H1 (cell line): ENCODE measurements around the gene KIR2DL4. TPM values are rescaled to one million over a fixed set of nuclear protein-coding genes. Genes with fewer than 3 reads are reported as not detected.
"Not testable (repeated sequence)": the region's sequence is repeated elsewhere in the genome, so short reads cannot be mapped to it uniquely, and the experiment has no call there.

ENCODE experiments used
- CTCF ChIA-PET: fragments of 300-600 bp; sonication (Branson Sonifier 250); formaldehyde crosslinking; loops from one replicate; lab custom pipeline; 2021; ENCODE audit not compliant: partially characterized antibody; lab: Charles Lee
- POLR2A ChIA-PET: fragments of 300-600 bp; sonication (Branson Sonifier 250); formaldehyde crosslinking; loops from one replicate; lab custom pipeline; 2021; ENCODE audit warnings: inconsistent platforms; ENCODE audit not compliant: partially characterized antibody; lab: Charles Lee
- DNase-seq, 2 experiments: peaks; one replicate each; pipeline versions ENCODE4 v3.0.0 to v3.0.0-alpha.2; 2010 to 2022; ENCODE audit warnings: low spot score in 2 of 2, low read depth in 1 of 2, mixed read lengths in 1 of 2
- FAIRE-seq: peaks from 2 replicates; lab custom pipeline; 2011; peaks lifted over from hg19 to GRCh38; lab: Jason Lieb, UNC
- H2AFZ ChIP-seq: 2 replicates; pipeline ENCODE4 v1.8.1; 2012; ENCODE audit warnings: low read length, inconsistent platforms
- H2AK5ac ChIP-seq: 2 replicates; pipeline ENCODE4 v1.6.1; 2013; ENCODE audit warnings: low read depth, low read length
- H2BK120ac ChIP-seq: replicated peaks from 2 replicates; pipeline ENCODE3; 2013; ENCODE audit warnings: low read depth, low read length, inconsistent platforms
- H2BK12ac ChIP-seq: 2 replicates; pipeline ENCODE4 v1.6.1; 2013; ENCODE audit warnings: low read depth, low read length
- H2BK15ac ChIP-seq: 2 replicates; pipeline ENCODE4 v1.6.1; 2013; ENCODE audit warnings: low read length
- H2BK20ac ChIP-seq: 2 replicates; pipeline ENCODE4 v1.6.1; 2013; ENCODE audit warnings: low read length
- H2BK5ac ChIP-seq: 2 replicates; pipeline ENCODE4 v1.6.1; 2013; ENCODE audit warnings: low read depth, low read length
- H3K14ac ChIP-seq: 2 replicates; pipeline ENCODE4 v1.6.1; 2013; ENCODE audit warnings: inconsistent platforms; ENCODE audit not compliant: insufficient read length
- H3K18ac ChIP-seq: 2 replicates; pipeline ENCODE4 v1.6.1; 2013; ENCODE audit warnings: low read length; ENCODE audit errors: extremely low read depth
- H3K23ac ChIP-seq: 2 replicates; pipeline ENCODE4 v1.6.1; 2013; ENCODE audit warnings: inconsistent platforms; ENCODE audit not compliant: insufficient read length
- H3K23me2 ChIP-seq: 2 replicates; pipeline ENCODE4 v1.6.1; 2013; ENCODE audit warnings: low read depth, low read length
- H3K27ac ChIP-seq: 2 replicates; pipeline ENCODE4 v1.6.1; 2011; ENCODE audit warnings: low read depth, low read length, inconsistent platforms
- H3K27me3 ChIP-seq, 4 experiments: replicated peaks in 1 of 4; 1 replicate in 1 of 4; 2 replicates in 3 of 4; pipeline versions ENCODE4 v1.6.1 to v1.8.1; 2011 to 2013; ENCODE audit warnings: low read length in 3 of 4, mild to moderate bottlenecking in 3 of 4, inconsistent platforms in 2 of 4, mixed read lengths in 2 of 4, moderate library complexity in 1 of 4; ENCODE audit not compliant: control insufficient read depth in 3 of 4, insufficient read depth in 3 of 4; ENCODE audit errors: extremely low read depth in 1 of 4
- H3K36me3 ChIP-seq, 4 experiments: 2 replicates each; pipeline versions ENCODE4 v1.6.1 to v1.8.1; 2011 to 2013; ENCODE audit warnings: mild to moderate bottlenecking in 4 of 4, low read length in 3 of 4, moderate library complexity in 2 of 4, control low read depth in 1 of 4, inconsistent platforms in 1 of 4; ENCODE audit not compliant: insufficient read depth in 4 of 4, control insufficient read depth in 2 of 4
- H3K4ac ChIP-seq: replicated peaks from 2 replicates; pipeline ENCODE3; 2013; ENCODE audit warnings: low read length, low read depth, mixed read lengths, inconsistent platforms; ENCODE audit not compliant: insufficient read length
- H3K4me1 ChIP-seq, 4 experiments: replicated peaks in 1 of 4; 1 replicate in 1 of 4; 2 replicates in 3 of 4; pipeline versions ENCODE4 v1.6.1 to v1.8.1; 2011 to 2013; ENCODE audit warnings: low read length in 3 of 4, inconsistent platforms in 2 of 4, mixed read lengths in 1 of 4; ENCODE audit not compliant: insufficient read depth in 4 of 4, control insufficient read depth in 3 of 4
- H3K4me2 ChIP-seq, 2 experiments: 2 replicates each; pipeline versions ENCODE4 v1.6.1 to v1.8.1; 2011 to 2013; ENCODE audit warnings: low read depth in 2 of 2, low read length in 2 of 2, control low read depth in 1 of 2, inconsistent platforms in 1 of 2, mild to moderate bottlenecking in 1 of 2; ENCODE audit not compliant: insufficient read depth in 1 of 2
- H3K4me3 ChIP-seq, 4 experiments: fragments of 200-600, 300-600 bp in 1 of 4; sonication (generic), shearing (Covaris generic), sonication (Bioruptor Twin) in 1 of 4; 2 replicates each; pipeline versions ENCODE4 v1.5.1 to v1.8.1; 2011 to 2016; ENCODE audit warnings: low read length in 4 of 4, low read depth in 3 of 4, control low read depth in 2 of 4, inconsistent platforms in 2 of 4, mild to moderate bottlenecking in 2 of 4, mixed read lengths in 1 of 4, moderate library complexity in 1 of 4; ENCODE audit not compliant: insufficient read depth in 2 of 4; ENCODE audit errors: extremely low read depth in 1 of 4
- H3K56ac ChIP-seq: replicated peaks from 2 replicates; pipeline ENCODE3; 2013; ENCODE audit warnings: low read depth, mild to moderate bottlenecking, mixed read lengths, low read length, inconsistent platforms; ENCODE audit not compliant: insufficient read length
- H3K79me1 ChIP-seq: 2 replicates; pipeline ENCODE4 v1.6.1; 2013; ENCODE audit warnings: low read depth, low read length, control low read depth
- H3K79me2 ChIP-seq, 2 experiments: 2 replicates each; pipeline versions ENCODE4 v1.6.1 to v1.8.1; 2012 to 2013; ENCODE audit warnings: low read length in 2 of 2, mild to moderate bottlenecking in 2 of 2, inconsistent platforms in 1 of 2; ENCODE audit not compliant: insufficient read depth in 2 of 2, control insufficient read depth in 1 of 2
- H3K9ac ChIP-seq, 4 experiments: replicated peaks in 1 of 4; 1 replicate in 1 of 4; 2 replicates in 3 of 4; pipeline versions ENCODE4 v1.6.1 to v1.8.1; 2011 to 2013; ENCODE audit warnings: low read depth in 3 of 4, low read length in 3 of 4, control low read depth in 2 of 4, mild to moderate bottlenecking in 2 of 4, moderate library complexity in 2 of 4, inconsistent platforms in 1 of 4; ENCODE audit errors: extremely low read depth in 1 of 4
- H3K9me3 ChIP-seq, 2 experiments: 2 replicates each; pipeline versions ENCODE4 v1.6.1 to v1.8.1; 2012 to 2013; ENCODE audit warnings: mild to moderate bottlenecking in 2 of 2, moderate library complexity in 2 of 2, control low read depth in 1 of 2, inconsistent platforms in 1 of 2, low read depth in 1 of 2, low read length in 1 of 2, mixed read lengths in 1 of 2; ENCODE audit not compliant: insufficient read depth in 2 of 2
- H4K20me1 ChIP-seq, 2 experiments: replicated peaks in 1 of 2; 2 replicates each; pipeline versions ENCODE3 to v1.8.1; 2011 to 2013; ENCODE audit warnings: inconsistent platforms in 2 of 2, low read length in 2 of 2, mild to moderate bottlenecking in 1 of 2; ENCODE audit not compliant: insufficient read depth in 2 of 2, control insufficient read depth in 1 of 2
- H4K5ac ChIP-seq: 2 replicates; pipeline ENCODE4 v1.6.1; 2013; ENCODE audit warnings: low read length, low read depth, mixed read lengths, inconsistent platforms; ENCODE audit not compliant: insufficient read length
- H4K8ac ChIP-seq: 2 replicates; pipeline ENCODE4 v1.8.0; 2013; ENCODE audit warnings: mild to moderate bottlenecking, moderate library complexity, low read length, inconsistent platforms; ENCODE audit not compliant: insufficient read depth; ENCODE audit errors: extremely low read depth
- H4K91ac ChIP-seq: replicated peaks from 2 replicates; pipeline ENCODE3; 2013; ENCODE audit warnings: low read length, mixed read lengths, inconsistent platforms; ENCODE audit not compliant: insufficient read length
- BCL11A ChIP-seq, 2 experiments: IDR thresholded peaks; one replicate each; pipeline ENCODE4 v1.6.1; 2011; ENCODE audit warnings: low read depth in 2 of 2, low read length in 2 of 2, mild to moderate bottlenecking in 2 of 2
- EGR1 ChIP-seq: IDR thresholded peaks from 2 replicates; pipeline ENCODE4 v1.6.1; 2011; ENCODE audit warnings: low read depth, low read length, borderline replicate concordance
- MAFK ChIP-seq: IDR thresholded peaks from 2 replicates; pipeline ENCODE4 v1.6.1; 2012; ENCODE audit warnings: low read depth, mild to moderate bottlenecking, improper control_type of control experiment, low read length
- MAX ChIP-seq: IDR thresholded peaks from 2 replicates; pipeline ENCODE4 v1.6.1; 2012; ENCODE audit warnings: inconsistent platforms
- NANOG ChIP-seq: IDR thresholded peaks from 2 replicates; pipeline ENCODE4 v1.6.1; 2011; ENCODE audit warnings: low read length, low read depth, mild to moderate bottlenecking, inconsistent platforms; ENCODE audit not compliant: insufficient read depth, poor library complexity, severe bottlenecking
- RAD21 ChIP-seq, 2 experiments: IDR thresholded peaks in 1 of 2; conservative IDR thresholded peaks in 1 of 2; 2 replicates each; pipeline ENCODE4 v1.6.1; 2011; ENCODE audit warnings: low read depth in 2 of 2, low read length in 2 of 2, improper control_type of control experiment in 1 of 2, inconsistent platforms in 1 of 2, mild to moderate bottlenecking in 1 of 2, moderate library complexity in 1 of 2
- SP2 ChIP-seq: IDR thresholded peaks from 2 replicates; pipeline ENCODE4 v1.6.1; 2012; ENCODE audit warnings: mild to moderate bottlenecking, low read length, inconsistent platforms
- USF2 ChIP-seq: IDR thresholded peaks from 2 replicates; pipeline ENCODE4 v1.6.1; 2011; ENCODE audit warnings: low read length, improper control_type of control experiment
- ZNF274 ChIP-seq: IDR thresholded peaks from 2 replicates; pipeline ENCODE4 v1.7.0; 2012; ENCODE audit warnings: low read length, borderline replicate concordance; ENCODE audit errors: extremely low read depth
- WGBS, 2 experiments: shearing (Covaris generic) in 1 of 2; methylation state at CpG; one replicate each; pipeline versions ENCODE4 v1.1.6 to v1.1.7; 2013 to 2015; ENCODE audit warnings: low lambda C conversion rate in 2 of 2, mixed read lengths in 2 of 2, inconsistent platforms in 1 of 2, low coverage in 1 of 2, missing lambda C conversion rate in 1 of 2; ENCODE audit not compliant: insufficient replicate concordance in 2 of 2, insufficient coverage in 1 of 2, insufficient read length in 1 of 2; ENCODE audit errors: extremely low coverage in 1 of 2, missing lambda C conversion rate in 1 of 2; 5-methylcytosine and 5-hydroxymethylcytosine counted together
- polyA plus RNA-seq, 7 experiments: library from polyadenylated mRNA; depleted of rRNA in 3 of 7; stranded (reverse) in 5 of 7; unstranded in 2 of 7; fragments of >200 nt in 5 of 7; fragments of 200-250 nt in 2 of 7; gene quantifications; 1 replicate in 5 of 7; 2 replicates in 1 of 7; 4 replicates in 1 of 7; pipeline versions ENCODE4 v1.2.1 to v1.2.3, GENCODE V29; 2011 to 2013; ENCODE audit warnings: missing spikeins in 2 of 7, mixed read lengths in 2 of 7
- total RNA-seq: library from RNA; stranded (reverse); fragmentation: NEBNext Ultra II Directional; extraction: Animal tissue kit (Norgen Biotek cat#: 25700); gene quantifications from 2 replicates; pipeline ENCODE4 v1.2.1, GENCODE V29; 2021

Gene KIR2DL4
- total and polyA plus RNA-seq, 2 of the 8 experiments (the other 6 are each of a cell fraction or from before 2014, with no cell fraction given), result not detected

GRCh38 chr19:54817670-54818536 lies 14.5 kb downstream of the KIR2DL4 start (continued):
- TF ChIP-seq MAFK (no peak), RAD21 (IDR thresholded peaks at IDR 0.05 in 1 of 2, conservative IDR thresholded peaks at IDR 0.05 in 1 of 2; ENCODE audit: low read depth in 2 of 2, low read length in 2 of 2) (no peak), ZNF274 (no peak), SP2 (no peak), NANOG (no peak), EGR1 (no peak), MAX (no peak), BCL11A (IDR thresholded peaks at IDR 0.05; ENCODE audit: low read depth in 2 of 2, low read length in 2 of 2) (no peak), USF2 (no peak)

GRCh38 chr19:54824416-54824815 lies 21.0 kb downstream of the KIR2DL4 start:
- H2BK20ac ChIP-seq, H3K56ac ChIP-seq, H3K18ac ChIP-seq, DNase-seq, FAIRE-seq, H3K36me3 ChIP-seq, POLR2A ChIA-PET, H3K4me3 ChIP-seq, H3K79me2 ChIP-seq, H3K4me1 ChIP-seq, H3K9ac ChIP-seq, H2BK15ac ChIP-seq, H4K91ac ChIP-seq, H2BK120ac ChIP-seq, H3K14ac ChIP-seq, H4K5ac ChIP-seq, H3K79me1 ChIP-seq, H2AFZ ChIP-seq, H3K27me3 ChIP-seq, H3K23ac ChIP-seq, H3K4ac ChIP-seq, H4K20me1 ChIP-seq, H2BK5ac ChIP-seq, H2AK5ac ChIP-seq, CTCF ChIA-PET, H3K27ac ChIP-seq, H4K8ac ChIP-seq, H3K23me2 ChIP-seq, H2BK12ac ChIP-seq, H3K4me2 ChIP-seq: not testable (repeated sequence)
- WGBS, 2 experiments, result 52% methylated on average over 4 of the region's 4 CpGs; no CpG with 5 or more reads in 1 of the 2 experiments
- peaks cover 23 to 46% of the 10 kb centered on the region in 2 experiments for H3K9me3 ChIP-seq
